Astrocyte (in vitro differentiated cells and primary cell): ENCODE results near the gene CTNNA3. TPM values are rescaled to one million over a fixed set of nuclear protein-coding genes. Genes with fewer than 3 reads are reported as not detected.

ENCODE experiments used
- DNase-seq: peaks from one replicate; pipeline ENCODE4 v3.0.0-alpha.2; 2010; ENCODE audit warnings: low read depth
- FAIRE-seq: peaks from 2 replicates; lab custom pipeline; 2011; peaks lifted over from hg19 to GRCh38; lab: Jason Lieb, UNC
- H2AFZ ChIP-seq: 2 replicates; pipeline ENCODE4 v1.6.0; 2012; ENCODE audit warnings: low read depth, low read length, inconsistent platforms
- H3K27ac ChIP-seq: 2 replicates; pipeline ENCODE4 v1.5.1; 2011; ENCODE audit warnings: low read depth, low read length, inconsistent platforms
- H3K27me3 ChIP-seq: 2 replicates; pipeline ENCODE4 v1.6.0; 2011; ENCODE audit warnings: low read length, inconsistent platforms; ENCODE audit not compliant: insufficient read depth
- H3K36me3 ChIP-seq: 2 replicates; pipeline ENCODE4 v1.5.1; 2011; ENCODE audit warnings: low read length, inconsistent platforms; ENCODE audit not compliant: insufficient read depth
- H3K4me1 ChIP-seq: 2 replicates; pipeline ENCODE4 v1.5.1; 2011; ENCODE audit warnings: low read length, inconsistent platforms; ENCODE audit not compliant: insufficient read depth
- H3K4me2 ChIP-seq: 2 replicates; pipeline ENCODE4 v1.6.0; 2012; ENCODE audit warnings: low read length, inconsistent platforms
- H3K4me3 ChIP-seq: 2 replicates; pipeline ENCODE4 v1.5.1; 2011; ENCODE audit warnings: low read depth, mild to moderate bottlenecking, low read length, inconsistent platforms; ENCODE audit not compliant: insufficient read depth
- H3K79me2 ChIP-seq: 2 replicates; pipeline ENCODE4 v1.6.0; 2012; ENCODE audit warnings: mild to moderate bottlenecking, low read length, inconsistent platforms; ENCODE audit not compliant: insufficient read depth
- H3K9ac ChIP-seq: 2 replicates; pipeline ENCODE4 v1.6.0; 2012; ENCODE audit warnings: mild to moderate bottlenecking, low read length, inconsistent platforms
- H3K9me3 ChIP-seq: 2 replicates; pipeline ENCODE4 v1.5.1; 2012; ENCODE audit warnings: low read depth, mild to moderate bottlenecking, low read length, inconsistent platforms; ENCODE audit not compliant: insufficient read depth
- H4K20me1 ChIP-seq: 2 replicates; pipeline ENCODE4 v1.6.0; 2012; ENCODE audit warnings: low read length, inconsistent platforms; ENCODE audit not compliant: insufficient read depth
- H3K27ac Mint-ChIP-seq: one replicate; pipeline ENCODE4 v1.8.0; 2021; ENCODE audit warnings: mild to moderate bottlenecking, mixed read lengths; ENCODE audit not compliant: unreplicated experiment
- H3K27me3 Mint-ChIP-seq: one replicate; pipeline ENCODE4 v1.8.0; 2021; ENCODE audit warnings: low read depth, mixed read lengths; ENCODE audit not compliant: unreplicated experiment
- H3K36me3 Mint-ChIP-seq: one replicate; pipeline ENCODE4 v1.8.0; 2021; ENCODE audit warnings: low read depth, mixed read lengths; ENCODE audit not compliant: unreplicated experiment
- H3K4me1 Mint-ChIP-seq: one replicate; pipeline ENCODE4 v1.8.0; 2021; ENCODE audit warnings: low read depth, mixed read lengths; ENCODE audit not compliant: unreplicated experiment
- H3K4me3 Mint-ChIP-seq: one replicate; pipeline ENCODE4 v1.8.0; 2021; ENCODE audit warnings: mild to moderate bottlenecking, moderate library complexity, mixed read lengths; ENCODE audit not compliant: unreplicated experiment
- H3K9me3 Mint-ChIP-seq: one replicate; pipeline ENCODE4 v1.8.0; 2021; ENCODE audit warnings: mild to moderate bottlenecking, mixed read lengths; ENCODE audit not compliant: unreplicated experiment
- EZH2 ChIP-seq: IDR thresholded peaks from 2 replicates; pipeline ENCODE4 v1.6.1; 2012; ENCODE audit warnings: mild to moderate bottlenecking, low read length, inconsistent platforms; ENCODE audit not compliant: insufficient read depth
- total RNA-seq: library from RNA; stranded (reverse); gene quantifications from 2 replicates; pipeline ENCODE4 v1.2.1, GENCODE V29; 2021
- TF ChIP-seq, protein P1 (sequence below): IDR thresholded peaks from 2 replicates; pipeline ENCODE4 v1.5.1; 2011; ENCODE audit warnings: low read depth, mild to moderate bottlenecking, inconsistent platforms, low read length, moderate library complexity; ENCODE audit not compliant: insufficient read depth

CTNNA3 gene
- total RNA-seq, 1 donor from 2014 or later = 0.73 TPM

DNA sequence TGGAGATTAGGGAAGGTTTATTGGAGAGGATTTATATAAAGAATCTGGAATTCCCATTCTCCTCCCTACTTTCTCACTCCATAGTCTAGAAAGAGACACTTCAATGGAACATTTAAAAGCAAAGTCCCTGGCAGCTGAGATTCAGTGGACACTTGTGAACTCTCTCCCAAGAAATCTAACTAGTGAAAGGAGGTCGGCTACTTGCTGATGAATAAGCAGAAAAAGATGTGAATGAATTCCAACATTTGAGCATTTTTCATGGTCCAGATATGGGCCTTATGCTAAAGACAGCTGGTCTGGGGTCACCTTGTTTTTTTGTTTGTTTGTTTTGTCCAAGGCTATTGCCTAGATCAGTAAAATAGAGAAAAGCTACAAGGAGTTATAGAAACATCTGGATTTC lies 911.2 kb downstream of the CTNNA3 start:
- Histone ChIP-seq H3K4me2 (no peak overlapping the region), H2AFZ (no peak overlapping the region), H4K20me1 (no peaks in the 10 kb centered on the region), H3K9me3 (no peaks in the 10 kb centered on the region), H3K4me3 (no peak overlapping the region), H3K9ac (no peak overlapping the region), H3K27me3 (no peaks in the 10 kb centered on the region), H3K27ac (no peak overlapping the region), H3K36me3 (no peaks in the 10 kb centered on the region), H3K79me2 (no peaks in the 10 kb centered on the region), H3K4me1 (peaks cover 7% of the 10 kb centered on the region)
- FAIRE-seq (no peak), DNase-seq (peak; percentile 43)
- TF ChIP-seq EZH2 = no peak
- TF ChIP-seq, protein P1, sequence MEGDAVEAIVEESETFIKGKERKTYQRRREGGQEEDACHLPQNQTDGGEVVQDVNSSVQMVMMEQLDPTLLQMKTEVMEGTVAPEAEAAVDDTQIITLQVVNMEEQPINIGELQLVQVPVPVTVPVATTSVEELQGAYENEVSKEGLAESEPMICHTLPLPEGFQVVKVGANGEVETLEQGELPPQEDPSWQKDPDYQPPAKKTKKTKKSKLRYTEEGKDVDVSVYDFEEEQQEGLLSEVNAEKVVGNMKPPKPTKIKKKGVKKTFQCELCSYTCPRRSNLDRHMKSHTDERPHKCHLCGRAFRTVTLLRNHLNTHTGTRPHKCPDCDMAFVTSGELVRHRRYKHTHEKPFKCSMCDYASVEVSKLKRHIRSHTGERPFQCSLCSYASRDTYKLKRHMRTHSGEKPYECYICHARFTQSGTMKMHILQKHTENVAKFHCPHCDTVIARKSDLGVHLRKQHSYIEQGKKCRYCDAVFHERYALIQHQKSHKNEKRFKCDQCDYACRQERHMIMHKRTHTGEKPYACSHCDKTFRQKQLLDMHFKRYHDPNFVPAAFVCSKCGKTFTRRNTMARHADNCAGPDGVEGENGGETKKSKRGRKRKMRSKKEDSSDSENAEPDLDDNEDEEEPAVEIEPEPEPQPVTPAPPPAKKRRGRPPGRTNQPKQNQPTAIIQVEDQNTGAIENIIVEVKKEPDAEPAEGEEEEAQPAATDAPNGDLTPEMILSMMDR = no peak
- Mint-ChIP-seq H3K4me3 (no peak overlapping the region), H3K27me3 (no peaks in the 10 kb centered on the region), H3K9me3 (no peaks in the 10 kb centered on the region), H3K4me1 (peaks cover 21% of the 10 kb centered on the region), H3K27ac (no peak overlapping the region), H3K36me3 (no peaks in the 10 kb centered on the region)

DNA sequence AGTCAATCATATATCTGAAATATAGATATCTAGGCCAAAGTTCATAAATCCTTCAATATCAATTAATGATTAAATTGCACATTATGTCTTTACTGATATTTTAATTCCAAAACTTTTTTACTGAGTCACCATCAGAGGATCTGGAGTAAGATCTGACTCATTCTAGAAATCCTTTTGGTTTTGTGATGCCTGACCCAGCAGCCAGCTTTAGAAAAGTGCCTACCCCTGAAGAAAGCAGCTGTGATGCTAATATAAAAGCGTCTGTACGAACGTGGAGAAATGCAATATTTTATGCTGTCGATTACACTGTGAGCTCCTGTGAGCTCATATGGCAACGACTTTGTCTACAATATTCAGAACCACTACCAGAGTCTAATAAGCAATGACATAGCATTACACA lies 912.7 kb downstream of the CTNNA3 start:
- DNase-seq = peak; percentile 63
- Histone ChIP-seq H3K4me2 (peak overlapping the region; percentile 62), H4K20me1 (no peaks in the 10 kb centered on the region), H3K4me3 (no peak overlapping the region), H3K9me3 (no peaks in the 10 kb centered on the region), H3K9ac (no peak overlapping the region), H3K4me1 (peaks cover 7% of the 10 kb centered on the region), H3K79me2 (no peaks in the 10 kb centered on the region), H3K27me3 (no peaks in the 10 kb centered on the region), H3K36me3 (no peaks in the 10 kb centered on the region), H2AFZ (no peak overlapping the region), H3K27ac (peak overlapping the region; percentile 71)
- H3K27ac Mint-ChIP-seq = peak overlapping the region; percentile 82
- H3K27me3 Mint-ChIP-seq = no peaks in the 10 kb centered on the region
- peak; percentile 64 for FAIRE-seq
- H3K4me3 Mint-ChIP-seq = no peak overlapping the region
- H3K36me3 Mint-ChIP-seq = no peaks in the 10 kb centered on the region
- H3K4me1 Mint-ChIP-seq = peaks cover 21% of the 10 kb centered on the region
- TF ChIP-seq, protein P1 = no peak
- no peak for TF ChIP-seq EZH2
- no peaks in the 10 kb centered on the region for H3K9me3 Mint-ChIP-seq

DNA sequence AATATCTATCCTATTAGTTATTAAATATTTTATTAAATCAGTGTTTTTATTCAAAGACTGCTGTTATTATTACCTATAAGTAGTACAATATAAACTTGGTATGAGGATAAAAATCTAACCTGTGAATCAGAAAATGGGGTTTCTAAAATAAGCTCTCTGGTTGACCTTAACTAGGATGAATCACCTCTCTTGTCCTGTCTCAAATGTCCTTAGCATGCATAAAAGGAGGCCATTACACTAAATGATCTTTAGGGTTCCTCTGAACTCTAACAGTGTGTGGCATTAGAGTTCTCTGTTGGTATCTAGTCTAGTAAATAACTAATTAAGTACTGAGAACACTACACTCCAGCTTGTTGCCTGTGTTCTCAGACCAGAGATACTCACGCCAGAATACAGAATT lies 913.2 kb downstream of the CTNNA3 start:
- Histone ChIP-seq H4K20me1 (no peaks in the 10 kb centered on the region), H2AFZ (no peak overlapping the region), H3K4me3 (no peak overlapping the region), H3K79me2 (no peaks in the 10 kb centered on the region), H3K9ac (no peak overlapping the region), H3K27ac (peak overlapping the region; percentile 71), H3K36me3 (no peaks in the 10 kb centered on the region), H3K9me3 (no peaks in the 10 kb centered on the region), H3K27me3 (no peaks in the 10 kb centered on the region), H3K4me2 (peak overlapping the region; percentile 62), H3K4me1 (peaks cover 7% of the 10 kb centered on the region)
- no peaks in the 10 kb centered on the region for H3K9me3 Mint-ChIP-seq
- TF ChIP-seq, protein P1 = no peak
- no peak for TF ChIP-seq EZH2
- peak overlapping the region; percentile 82 for H3K27ac Mint-ChIP-seq
- peaks cover 24% of the 10 kb centered on the region for H3K4me1 Mint-ChIP-seq
- no peaks in the 10 kb centered on the region for H3K27me3 Mint-ChIP-seq
- FAIRE-seq (no peak), DNase-seq (peak; percentile 32)
- H3K36me3 Mint-ChIP-seq = no peaks in the 10 kb centered on the region
- no peak overlapping the region for H3K4me3 Mint-ChIP-seq
